ENCODE results near the gene GPC3. TPM values are rescaled to one million over a fixed set of nuclear protein-coding genes. Genes with fewer than 3 reads are reported as not detected.
"Not testable (repeated sequence)": the region's sequence is repeated elsewhere in the genome, so short reads cannot be mapped to it uniquely, and the experiment has no call there.

Gene GPC3
- total and polyA plus RNA-seq, 2 donors, result 22.1 to 192 TPM

GRCh38 chrX:133530960-133531359 is 454.4 kb downstream of the GPC3 start:
- DNase-seq (ENCODE audit: extremely low spot score), result no peak
- Histone ChIP-seq H3K27ac (ENCODE audit: low read depth) (no peak overlapping the region), H3K4me1 (ENCODE audit: insufficient read depth) (no peaks in the 10 kb centered on the region), H3K36me3 (ENCODE audit: insufficient read depth) (no peaks in the 10 kb centered on the region), H3K4me3 (ENCODE audit: low read depth, low read length) (no peak overlapping the region)
- WGBS, result 47% methylated on average over 6 of the region's 6 CpGs

GRCh38 chrX:133529578-133529977 is 455.8 kb downstream of the GPC3 start:
- Histone ChIP-seq H3K4me3 (ENCODE audit: low read depth, low read length) (no peak overlapping the region), H3K27ac (ENCODE audit: low read depth) (no peak overlapping the region), H3K4me1 (ENCODE audit: insufficient read depth) (no peaks in the 10 kb centered on the region), H3K36me3 (ENCODE audit: insufficient read depth) (no peaks in the 10 kb centered on the region)
- 92% methylated on average over 3 of the region's 3 CpGs for WGBS
- DNase-seq (ENCODE audit: extremely low spot score), result no peak

- no peak for DNase-seq (ENCODE audit: extremely low spot score)
- Histone ChIP-seq H3K36me3 (ENCODE audit: insufficient read depth) (no peaks in the 10 kb centered on the region), H3K4me1 (ENCODE audit: insufficient read depth) (no peaks in the 10 kb centered on the region), H3K27ac (ENCODE audit: low read depth) (no peak overlapping the region), H3K4me3 (ENCODE audit: low read depth, low read length) (no peak overlapping the region)
- 83% methylated on average over 4 of the region's 4 CpGs for WGBS
Measured at GRCh38 chrX:133527825-133528224, 457.6 kb downstream of the GPC3 start.

- no peak overlapping the region for H3K4me3 ChIP-seq (ENCODE audit: low read depth, low read length)
- no peaks in the 10 kb centered on the region for H3K4me1 ChIP-seq (ENCODE audit: insufficient read depth)
- DNase-seq (ENCODE audit: extremely low spot score), result no peak
- H3K27ac ChIP-seq (ENCODE audit: low read depth), result no peak overlapping the region
- H3K36me3 ChIP-seq (ENCODE audit: insufficient read depth), result no peaks in the 10 kb centered on the region
- 44% methylated on average over 3 of the region's 3 CpGs for WGBS
Measured at GRCh38 chrX:133527415-133527814, 458.0 kb downstream of the GPC3 start.

- not testable (repeated sequence) for H3K4me3 ChIP-seq (ENCODE audit: low read depth, low read length); H3K4me1 ChIP-seq (ENCODE audit: insufficient read depth); H3K36me3 ChIP-seq (ENCODE audit: insufficient read depth); DNase-seq (ENCODE audit: extremely low spot score); H3K27ac ChIP-seq (ENCODE audit: low read depth)
- WGBS, result 98% methylated on average over 3 of the region's 3 CpGs
Measured at GRCh38 chrX:133526773-133527172, 458.6 kb downstream of the GPC3 start.

- Histone ChIP-seq H3K27ac (ENCODE audit: low read depth) (no peak overlapping the region), H3K36me3 (ENCODE audit: insufficient read depth) (no peaks in the 10 kb centered on the region), H3K4me1 (ENCODE audit: insufficient read depth) (no peaks in the 10 kb centered on the region), H3K4me3 (ENCODE audit: low read depth, low read length) (no peak overlapping the region)
- WGBS, result 99% methylated on average over 7 of the region's 7 CpGs
- no peak for DNase-seq (ENCODE audit: extremely low spot score)
Measured at GRCh38 chrX:133523526-133523925, 461.9 kb downstream of the GPC3 start.

- DNase-seq (ENCODE audit: extremely low spot score), result no peak
- H3K4me3 ChIP-seq (ENCODE audit: low read depth, low read length), result no peak overlapping the region
Measured at GRCh38 chrX:133523081-133523487, 462.3 kb downstream of the GPC3 start.

GRCh38 chrX:133516686-133517085 is 468.7 kb downstream of the GPC3 start:
- H3K36me3 ChIP-seq (ENCODE audit: insufficient read depth), result no peaks in the 10 kb centered on the region
- H3K4me1 ChIP-seq (ENCODE audit: insufficient read depth), result no peaks in the 10 kb centered on the region
- H3K27ac ChIP-seq (ENCODE audit: low read depth), result no peak overlapping the region
- no peak for DNase-seq (ENCODE audit: extremely low spot score)
- WGBS, result 83% methylated on average over 3 of the region's 3 CpGs
- H3K4me3 ChIP-seq (ENCODE audit: low read depth, low read length), result no peak overlapping the region

More at GRCh38 chrX:133523081-133523487, 462.3 kb downstream of the GPC3 start:
- no peak overlapping the region for H3K27ac ChIP-seq (ENCODE audit: low read depth)
- whole genome bisulfite sequencing, result 53% methylated on average over 5 of the region's 5 CpGs
- no peaks in the 10 kb centered on the region for H3K4me1 ChIP-seq (ENCODE audit: insufficient read depth)
- H3K36me3 ChIP-seq (ENCODE audit: insufficient read depth), result no peaks in the 10 kb centered on the region

- no peaks in the 10 kb centered on the region for H3K4me1 ChIP-seq (ENCODE audit: insufficient read depth)
- DNase-seq (ENCODE audit: extremely low spot score), result no peak
- H3K4me3 ChIP-seq (ENCODE audit: low read depth, low read length), result no peak overlapping the region
- no peak overlapping the region for H3K27ac ChIP-seq (ENCODE audit: low read depth)
- 98% methylated on average over 1 of the region's 1 CpG for WGBS
- no peaks in the 10 kb centered on the region for H3K36me3 ChIP-seq (ENCODE audit: insufficient read depth)
Measured at GRCh38 chrX:133514486-133514885, 470.9 kb downstream of the GPC3 start.

- no peak overlapping the region for H3K27ac ChIP-seq (ENCODE audit: low read depth)
- no peaks in the 10 kb centered on the region for H3K36me3 ChIP-seq (ENCODE audit: insufficient read depth)
- DNase-seq (ENCODE audit: extremely low spot score), result no peak
- no peak overlapping the region for H3K4me3 ChIP-seq (ENCODE audit: low read depth, low read length)
- WGBS, result 93% methylated on average over 5 of the region's 5 CpGs
- H3K4me1 ChIP-seq (ENCODE audit: insufficient read depth), result no peaks in the 10 kb centered on the region
Measured at GRCh38 chrX:133513123-133513522, 472.3 kb downstream of the GPC3 start.

- no peak for DNase-seq (ENCODE audit: extremely low spot score)
- H3K4me1 ChIP-seq (ENCODE audit: insufficient read depth), result no peaks in the 10 kb centered on the region
- no peak overlapping the region for H3K27ac ChIP-seq (ENCODE audit: low read depth)
- 57% methylated on average over 3 of the region's 3 CpGs for WGBS
- no peaks in the 10 kb centered on the region for H3K36me3 ChIP-seq (ENCODE audit: insufficient read depth)
- H3K4me3 ChIP-seq (ENCODE audit: low read depth, low read length), result no peak overlapping the region
Measured at GRCh38 chrX:133511041-133511440, 474.4 kb downstream of the GPC3 start.

- DNase-seq (ENCODE audit: extremely low spot score), result no peak
- H3K36me3 ChIP-seq (ENCODE audit: insufficient read depth), result no peaks in the 10 kb centered on the region
- no peak overlapping the region for H3K27ac ChIP-seq (ENCODE audit: low read depth)
- WGBS, result 28% methylated on average over 10 of the region's 10 CpGs
- no peaks in the 10 kb centered on the region for H3K4me1 ChIP-seq (ENCODE audit: insufficient read depth)
- no peak overlapping the region for H3K4me3 ChIP-seq (ENCODE audit: low read depth, low read length)
Measured at GRCh38 chrX:133497356-133497755, 488.0 kb downstream of the GPC3 start.

- Histone ChIP-seq H3K27ac (ENCODE audit: low read depth) (no peak overlapping the region), H3K4me3 (ENCODE audit: low read depth, low read length) (no peak overlapping the region), H3K4me1 (ENCODE audit: insufficient read depth) (no peaks in the 10 kb centered on the region), H3K36me3 (ENCODE audit: insufficient read depth) (no peaks in the 10 kb centered on the region)
- peak; percentile 46 for DNase-seq (ENCODE audit: extremely low spot score)
- WGBS, result 26% methylated on average over 16 of the region's 16 CpGs
Measured at GRCh38 chrX:133495464-133496391, 489.7 kb downstream of the GPC3 start.

GRCh38 chrX:133493366-133493765 is 492.0 kb downstream of the GPC3 start:
- no peak overlapping the region for H3K27ac ChIP-seq (ENCODE audit: low read depth)
- H3K36me3 ChIP-seq (ENCODE audit: insufficient read depth), result no peaks in the 10 kb centered on the region
- 89% methylated on average over 4 of the region's 4 CpGs for WGBS

More at GRCh38 chrX:133493366-133493765, 492.0 kb downstream of the GPC3 start:
- no peak for DNase-seq (ENCODE audit: extremely low spot score)
- no peaks in the 10 kb centered on the region for H3K4me1 ChIP-seq (ENCODE audit: insufficient read depth)
- no peak overlapping the region for H3K4me3 ChIP-seq (ENCODE audit: low read depth, low read length)
